Measurements from ENCODE around the gene AGAP1.

- TF ChIP-seq POLR2AphosphoS5 (IDR thresholded peaks at IDR 0.05; ENCODE audit: low read depth, low read length) = no peak
- TF ChIP-seq POLR2A (IDR thresholded peaks at IDR 0.05; ENCODE audit: low read depth, low read length) = no peak
- no peak for TF ChIP-seq SPI1 (IDR thresholded peaks at IDR 0.05; ENCODE audit: low read depth, low read length)
Measured at GRCh38 chr2:235839974-235840373, 346.1 kb downstream of the AGAP1 start.
